ENCODE measurements around the gene PLCE1.
"Not testable (repeated sequence)": the region's sequence is repeated elsewhere in the genome, so short reads cannot be mapped to it uniquely, and the experiment has no call there.

The PLCE1 gene

DNA sequence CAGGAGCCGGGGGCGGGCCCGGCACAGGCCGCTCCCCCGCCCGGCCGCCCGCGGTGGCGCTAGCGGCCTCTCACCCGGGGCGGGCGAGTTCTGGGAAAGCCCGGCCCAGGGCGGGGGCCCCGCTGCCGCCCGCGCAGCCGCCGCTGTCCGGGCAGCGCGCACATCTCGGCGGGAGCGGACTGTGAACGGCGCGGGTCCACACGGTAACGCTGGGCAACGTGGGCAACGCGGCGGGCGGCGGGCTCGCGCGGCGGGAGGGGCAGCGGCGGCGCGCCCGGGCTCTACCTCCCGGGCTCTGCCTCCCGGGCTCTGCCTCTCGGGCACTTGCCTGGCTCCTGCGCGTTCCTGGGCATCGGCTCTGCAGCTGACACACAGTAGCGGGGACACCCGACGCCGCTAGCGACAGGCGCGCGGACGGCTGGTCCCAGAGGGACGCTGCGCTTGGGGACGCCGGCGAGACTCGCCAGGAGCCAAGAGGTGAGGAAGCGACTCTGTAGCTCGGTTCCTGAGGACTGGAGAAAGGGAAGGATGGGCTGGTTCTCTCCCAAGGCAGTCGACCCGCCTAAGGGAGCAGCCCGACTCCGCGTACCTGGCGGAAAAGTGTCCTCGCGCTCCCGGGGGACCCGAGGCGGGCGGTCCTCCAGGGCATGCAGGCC, at the start of gene PLCE1:
Gene PLCE1, plus strand, starts transcription at position 150 of the 656 bp plus-strand sequence. CDS start 37,116 bp downstream, outside the sequence.
- DNase-seq, result no peak

DNA sequence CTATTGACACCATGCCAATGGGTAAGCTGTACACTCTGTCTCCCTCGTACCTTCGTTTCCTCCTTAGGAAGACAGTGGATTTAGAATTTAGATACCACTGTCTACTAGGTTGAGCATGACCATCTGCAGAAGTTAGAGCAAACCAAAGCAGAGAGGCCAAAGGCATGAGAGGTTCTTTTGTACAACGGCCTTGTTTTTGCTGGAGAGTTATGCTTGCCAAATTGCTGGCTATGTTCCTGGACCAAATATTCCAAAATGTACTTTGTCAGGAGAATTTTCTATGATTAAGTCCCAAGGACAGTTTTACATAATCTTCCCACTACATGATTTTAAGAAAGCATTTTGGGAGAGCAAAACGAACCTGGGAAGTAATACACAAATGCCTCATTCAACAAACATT, 47.9 kb upstream of the PLCE1 start:
- DNase-seq, result no peak

DNA sequence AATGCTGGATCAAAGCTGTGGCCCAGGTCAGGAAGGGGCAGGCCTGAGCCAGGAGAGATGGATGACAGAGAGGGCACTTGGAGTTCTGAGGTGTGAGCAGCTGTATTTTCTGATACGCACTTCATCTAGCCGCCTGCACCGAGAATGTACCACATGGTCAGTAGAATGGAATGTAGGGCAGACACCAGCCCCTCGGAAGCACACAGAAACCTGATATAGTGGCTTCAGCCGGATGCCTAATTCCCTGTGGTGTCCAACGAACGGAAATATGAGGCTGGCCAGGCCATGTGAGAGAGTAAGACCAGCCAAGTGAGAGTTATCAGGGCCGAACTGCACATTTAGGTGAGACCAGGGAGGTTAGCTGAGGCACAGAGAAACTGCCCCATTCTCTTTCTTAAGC, 46.7 kb upstream of the PLCE1 start:
- DNase-seq, result no peak

DNA sequence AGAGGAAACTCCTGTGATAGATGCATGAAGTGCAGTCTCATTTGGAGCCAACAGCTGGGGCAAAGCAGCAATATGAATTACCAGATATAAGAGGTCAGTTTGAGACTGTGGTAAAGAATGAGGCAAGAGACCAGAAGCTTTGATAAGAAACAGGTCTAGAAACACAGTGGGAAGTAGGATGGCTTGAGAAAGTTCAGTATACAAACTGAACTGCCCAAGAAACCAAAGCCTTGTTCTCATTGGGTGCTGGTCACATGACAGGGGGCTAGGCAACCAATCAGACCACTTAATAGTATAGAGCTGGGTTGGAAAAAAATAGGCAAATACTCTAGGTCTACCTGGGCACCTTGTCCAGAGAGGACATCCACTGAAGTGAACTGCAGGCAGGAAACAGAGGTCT, 46.2 kb upstream of the PLCE1 start:
- no peak for DNase-seq

DNA sequence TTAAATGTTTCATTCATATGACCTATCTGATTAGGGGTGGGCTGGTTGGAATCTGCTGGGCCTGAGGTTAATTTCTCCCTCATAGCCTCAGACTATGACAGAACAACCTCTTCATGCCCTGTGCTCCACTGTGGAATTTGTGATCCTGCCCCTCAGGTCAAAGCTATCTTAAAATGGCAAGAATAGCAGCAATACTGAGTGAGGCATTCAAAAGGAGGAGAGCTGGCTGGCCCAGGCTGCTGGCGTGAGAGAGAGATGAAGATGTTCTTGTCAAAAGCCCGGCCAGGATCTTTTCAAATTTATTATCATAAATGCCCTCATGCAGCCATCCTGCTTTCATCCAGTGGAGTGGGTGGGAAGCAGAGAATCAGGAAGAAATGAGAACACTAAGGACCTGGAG, 41.8 kb upstream of the PLCE1 start:
- DNase-seq, result no peak

DNA sequence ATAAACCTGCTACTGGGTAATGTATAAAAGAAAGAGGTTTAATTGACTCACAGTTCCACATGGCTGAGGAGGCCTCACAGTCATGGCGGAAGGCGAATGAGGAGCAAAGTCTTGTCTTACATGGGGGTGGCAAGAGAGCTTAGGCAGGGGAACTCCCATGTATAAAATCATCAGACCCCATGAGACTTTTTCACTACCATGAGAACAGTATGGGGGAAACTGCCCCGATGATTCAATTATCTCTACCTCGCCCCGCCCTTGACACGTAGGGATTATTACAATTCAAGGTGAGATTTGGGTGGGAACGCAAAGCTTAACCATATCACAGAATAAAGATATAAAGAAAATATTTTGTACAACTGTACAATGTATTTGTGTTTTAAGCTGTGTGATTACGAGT, 39.4 kb upstream of the PLCE1 start:
- DNase-seq, result no peak

DNA sequence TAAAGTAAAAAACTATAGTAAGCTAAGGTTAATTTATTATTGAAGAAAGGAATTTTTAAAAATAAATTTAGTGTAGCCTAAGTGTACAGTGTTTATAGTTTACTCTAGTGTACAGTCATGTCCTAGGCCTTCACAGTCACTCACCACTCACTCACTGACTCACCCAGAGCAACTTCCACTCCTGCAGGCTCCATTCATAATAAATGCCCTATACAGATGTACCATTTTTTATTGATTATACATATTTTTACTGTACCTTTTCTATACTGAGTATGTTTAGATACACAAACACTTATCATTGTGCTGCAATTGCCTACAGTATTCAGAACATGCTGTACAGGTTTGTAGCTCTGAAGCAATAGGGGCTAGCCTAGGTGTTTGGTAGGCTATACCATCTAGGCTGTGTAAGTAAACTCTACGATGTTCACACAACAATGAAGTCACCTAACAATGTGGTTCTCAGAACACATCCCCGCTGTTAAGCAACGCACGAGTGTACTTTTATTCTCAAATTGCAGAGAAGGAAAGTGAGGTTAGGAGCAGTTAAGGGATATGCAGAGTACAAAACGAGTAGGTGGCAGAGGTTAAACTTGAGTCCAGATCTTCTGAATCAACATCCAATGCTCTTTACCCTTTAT, 38.9 kb upstream of the PLCE1 start:
- DNase-seq, result no peak

DNA sequence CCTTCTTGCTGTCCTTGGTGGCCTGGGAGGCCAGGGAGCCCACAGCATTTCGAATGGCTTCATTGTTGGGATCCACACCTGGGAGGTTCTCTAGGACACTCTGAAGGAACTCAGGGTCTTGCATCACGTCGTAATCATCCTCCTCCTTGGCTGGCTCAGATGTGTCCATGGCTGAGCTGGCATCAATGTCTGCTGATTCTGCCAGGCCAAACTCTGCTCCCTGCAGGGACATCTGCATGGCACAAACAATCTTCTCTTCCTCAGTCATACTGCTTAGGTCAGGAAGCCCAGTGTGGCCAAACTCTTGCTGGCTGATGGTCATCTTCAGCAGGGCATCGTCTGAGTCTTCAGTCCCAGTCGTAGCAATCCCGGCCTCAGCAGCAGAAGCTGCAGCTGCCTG, 34.9 kb upstream of the PLCE1 start:
- DNase-seq, result no peak

DNA sequence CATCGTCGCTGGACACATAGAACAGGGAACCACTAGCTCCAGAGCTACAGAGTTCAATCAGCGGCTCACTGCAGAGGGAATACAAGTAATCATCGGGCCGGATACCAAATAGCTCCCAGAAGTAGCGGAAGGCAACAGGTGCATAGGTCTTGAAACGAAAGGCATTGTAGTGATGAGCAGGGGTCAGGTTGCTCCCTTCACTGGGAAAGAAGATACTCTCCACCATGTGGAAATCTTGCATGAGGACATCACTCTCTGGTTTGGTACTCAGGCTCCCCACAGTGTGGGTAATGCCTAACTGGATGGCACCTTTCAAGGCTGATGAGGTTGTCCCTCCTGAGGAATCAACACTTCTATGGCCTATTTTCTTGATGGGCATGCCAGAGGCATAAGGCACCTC, 32.7 kb upstream of the PLCE1 start:
- DNase-seq, result not testable (repeated sequence)

DNA sequence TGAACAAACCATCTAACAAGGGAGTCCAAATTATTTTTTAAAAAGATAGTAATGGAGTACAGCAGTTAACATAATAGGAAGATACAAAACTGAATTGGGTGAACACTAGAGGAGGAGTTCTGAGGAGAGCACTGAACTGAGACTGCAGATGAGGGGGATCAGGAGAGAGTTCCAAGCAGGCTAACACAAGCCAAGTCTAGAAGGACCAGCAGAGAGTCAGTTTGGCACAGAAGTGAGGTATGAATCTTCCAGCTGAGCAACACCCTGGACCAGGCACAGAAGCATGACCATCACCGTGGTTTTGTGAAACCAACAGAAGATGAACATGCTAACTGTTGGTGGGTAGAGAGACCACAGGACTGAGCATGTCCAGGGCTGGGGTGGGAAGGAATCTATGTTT, 30.8 kb upstream of the PLCE1 start:
- no peak for DNase-seq

DNA sequence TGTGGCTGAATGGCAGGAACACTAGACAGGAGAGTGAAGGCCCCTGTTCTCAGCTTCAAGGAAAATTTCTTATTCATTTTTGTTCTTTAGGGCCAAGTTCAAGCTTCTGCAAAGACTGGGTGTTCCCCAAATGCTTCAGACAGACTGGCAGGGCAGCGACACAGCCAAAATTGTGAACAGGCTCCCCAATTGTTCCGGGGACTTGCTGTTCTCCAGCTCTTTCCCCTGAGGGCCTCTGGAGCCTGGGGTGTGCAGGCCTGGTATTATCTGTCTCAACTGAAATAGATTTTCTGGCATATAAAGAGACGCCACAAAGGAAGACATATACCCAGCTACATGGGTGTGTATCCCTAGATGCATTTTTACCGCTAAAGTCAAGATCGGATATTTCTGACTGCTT, 30.3 kb upstream of the PLCE1 start:
- DNase-seq, result no peak

DNA sequence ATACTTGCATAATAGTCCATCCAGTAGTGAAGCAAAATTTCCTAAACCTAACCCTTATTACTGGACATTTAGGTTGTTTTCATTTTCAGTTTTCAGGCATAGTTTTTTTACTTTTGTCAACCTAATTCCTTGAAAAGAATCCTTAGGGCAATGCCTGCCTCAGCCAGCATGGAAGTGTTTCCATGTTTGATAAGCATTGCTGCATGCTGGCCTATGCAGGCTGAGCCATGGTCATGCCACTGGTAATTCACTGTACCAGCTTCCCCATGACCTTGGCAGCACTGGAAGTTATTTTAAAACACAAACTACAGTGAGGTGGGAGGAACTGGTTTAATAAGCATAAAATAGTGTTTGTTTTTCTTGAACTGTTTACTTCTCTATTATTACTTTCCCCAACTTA, 27.8 kb upstream of the PLCE1 start:
- DNase-seq, result no peak

DNA sequence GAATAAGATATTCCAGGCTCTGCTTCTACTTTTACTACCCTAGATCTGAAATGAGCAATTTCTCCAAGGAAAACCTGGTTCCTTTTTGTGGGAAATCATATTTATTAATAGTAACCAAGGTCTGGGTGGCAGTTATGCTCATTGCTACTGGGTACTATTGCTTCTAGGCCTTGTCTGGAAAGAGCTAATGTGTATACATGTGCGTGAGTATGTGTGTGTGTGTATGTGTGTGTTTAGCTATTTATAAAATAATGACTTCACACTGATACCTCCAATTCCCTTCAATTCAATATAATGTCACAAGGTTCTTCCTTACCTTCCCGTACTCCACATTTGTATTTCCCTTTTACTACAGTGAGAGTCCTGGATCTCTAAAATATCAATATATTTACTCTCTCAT, 26.0 kb upstream of the PLCE1 start:
- no peak for DNase-seq

DNA sequence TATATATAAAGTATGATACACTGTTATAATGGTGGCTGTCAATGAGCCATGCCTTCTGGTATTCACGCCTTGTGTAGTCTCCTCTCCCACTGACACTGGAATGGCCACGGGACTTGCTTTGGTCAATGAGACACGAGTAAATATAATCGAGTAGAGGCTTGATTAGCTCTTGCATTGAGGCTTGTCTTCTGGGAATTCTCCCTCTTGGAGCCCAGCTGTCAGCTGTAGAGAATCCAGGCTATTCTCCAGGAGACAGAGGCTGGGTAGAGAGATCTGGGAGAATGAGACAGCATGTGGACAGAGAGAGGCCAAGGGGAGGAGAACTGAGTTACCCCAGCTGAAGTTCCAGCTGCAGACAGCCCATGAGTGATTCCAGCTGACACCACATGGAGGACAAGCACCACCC, 25.2 kb upstream of the PLCE1 start:
- DNase-seq, result no peak

DNA sequence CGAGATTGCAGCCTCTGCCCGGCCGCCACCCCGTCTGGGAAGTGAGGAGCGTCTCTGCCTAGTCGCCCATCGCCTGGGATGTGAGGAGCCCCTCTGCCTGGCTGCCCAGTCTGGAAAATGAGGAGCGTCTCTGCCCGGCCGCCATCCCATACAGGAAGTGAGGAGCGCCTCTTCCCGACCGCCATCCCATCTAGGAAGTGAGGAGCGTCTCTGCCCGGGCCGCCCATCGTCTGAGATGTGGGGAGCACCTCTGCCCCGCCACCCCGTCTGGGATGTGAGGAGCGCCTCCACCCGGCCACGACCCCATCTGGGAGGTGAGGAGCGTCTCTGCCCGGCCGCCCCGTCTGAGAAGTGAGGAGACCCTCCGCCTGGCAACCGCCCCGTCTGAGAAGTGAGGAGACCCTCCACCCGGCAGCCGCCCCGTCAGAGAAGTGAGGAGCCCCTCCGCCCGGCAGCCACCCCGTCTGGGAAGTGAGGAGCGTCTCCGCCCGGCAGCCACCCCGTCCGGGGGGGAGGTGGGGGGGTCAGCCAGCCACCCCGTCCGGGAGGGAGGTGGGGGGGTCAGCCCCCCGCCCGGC, 23.2 kb upstream of the PLCE1 start:
- not testable (repeated sequence) for DNase-seq

DNA sequence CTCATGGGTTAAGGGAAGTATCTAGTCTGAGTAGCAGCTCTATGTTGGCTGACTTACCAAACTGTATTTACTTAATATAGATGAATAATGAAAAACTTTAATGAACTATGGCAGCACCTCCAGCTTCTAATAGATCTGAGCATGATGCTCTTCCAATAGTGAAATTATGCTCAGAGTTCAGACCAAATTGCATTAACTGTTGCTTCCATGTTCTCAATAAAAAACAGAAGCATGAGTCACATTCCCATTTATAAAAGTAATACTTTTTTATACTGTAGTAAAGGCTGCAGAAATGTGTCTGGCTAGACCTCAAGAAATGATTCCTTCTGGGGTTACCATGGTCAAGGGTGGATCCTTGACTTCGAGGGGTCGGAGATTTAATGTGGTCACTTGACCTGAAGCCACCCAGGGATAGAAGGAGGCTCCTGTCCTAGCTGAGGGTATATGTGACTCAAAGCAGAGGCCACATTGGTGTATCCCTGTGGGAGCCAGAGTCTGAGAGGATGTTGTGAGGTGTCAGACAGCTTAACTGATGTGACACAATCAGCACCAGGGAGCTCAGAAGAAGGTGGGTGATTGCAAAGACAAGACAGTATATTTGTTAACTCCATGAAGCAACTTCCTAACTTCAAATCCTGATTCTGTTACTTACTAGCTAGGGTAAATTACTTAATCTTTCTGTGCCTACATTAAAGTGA, 19.8 kb upstream of the PLCE1 start:
- no peak for DNase-seq

DNA sequence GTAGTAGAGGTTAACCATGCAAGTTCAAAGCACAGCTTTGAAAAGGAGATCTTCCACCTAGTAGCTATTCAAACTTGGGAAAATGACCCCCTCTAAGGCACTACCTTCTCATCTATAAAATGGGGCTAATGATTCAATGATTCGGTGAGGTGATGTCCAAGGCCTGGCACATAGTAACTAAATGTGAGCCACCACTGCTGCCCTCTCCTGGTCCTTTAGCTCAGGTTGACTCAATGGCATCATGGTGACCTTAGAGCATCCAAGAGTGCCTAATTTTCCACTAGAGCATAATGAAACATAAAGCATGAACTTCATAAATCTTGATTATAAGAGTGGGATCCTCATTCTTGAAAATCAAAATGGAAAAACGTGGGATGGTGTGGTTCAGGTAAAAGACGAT, 16.3 kb upstream of the PLCE1 start:
- no peak for DNase-seq

DNA sequence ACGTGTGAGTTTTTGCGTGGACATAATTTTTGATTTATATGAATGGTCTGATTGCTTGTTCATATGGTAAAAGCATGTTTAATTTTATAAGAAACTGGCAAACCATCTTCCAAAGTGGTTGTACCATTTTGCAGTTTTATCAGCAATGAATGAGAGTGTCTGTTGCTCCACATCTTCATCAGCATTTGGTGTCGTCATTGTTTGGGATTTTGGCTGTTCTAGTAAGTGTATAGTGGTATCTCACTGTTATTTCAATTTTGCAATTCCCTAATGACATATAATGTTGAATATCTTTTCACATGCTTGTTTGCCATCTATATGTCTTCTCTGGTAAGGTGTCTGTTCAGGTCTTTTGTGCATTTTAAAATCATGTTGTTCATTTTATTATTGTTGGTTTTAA, 13.2 kb upstream of the PLCE1 start:
- no peak for DNase-seq

DNA sequence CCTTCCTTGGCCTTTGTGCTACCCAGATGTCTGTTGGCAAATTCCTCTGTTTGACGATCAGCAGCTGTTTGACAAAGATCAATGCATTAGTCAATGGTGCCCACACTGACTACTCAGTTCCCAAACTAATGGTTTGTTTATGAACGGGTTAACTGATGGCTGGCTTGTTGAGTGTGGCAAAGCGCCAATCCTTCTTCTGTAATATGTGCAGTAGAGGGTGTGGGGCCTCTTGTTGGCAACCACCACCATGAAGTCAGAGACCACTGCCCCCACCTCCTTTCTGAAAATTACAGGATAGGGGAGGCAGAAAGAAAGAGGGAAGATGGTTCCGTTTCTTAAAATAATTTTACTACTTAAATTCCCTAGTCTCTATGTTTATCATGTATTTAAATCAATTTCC, 2.6 kb upstream of the PLCE1 start:
- DNase-seq, result no peak

DNA sequence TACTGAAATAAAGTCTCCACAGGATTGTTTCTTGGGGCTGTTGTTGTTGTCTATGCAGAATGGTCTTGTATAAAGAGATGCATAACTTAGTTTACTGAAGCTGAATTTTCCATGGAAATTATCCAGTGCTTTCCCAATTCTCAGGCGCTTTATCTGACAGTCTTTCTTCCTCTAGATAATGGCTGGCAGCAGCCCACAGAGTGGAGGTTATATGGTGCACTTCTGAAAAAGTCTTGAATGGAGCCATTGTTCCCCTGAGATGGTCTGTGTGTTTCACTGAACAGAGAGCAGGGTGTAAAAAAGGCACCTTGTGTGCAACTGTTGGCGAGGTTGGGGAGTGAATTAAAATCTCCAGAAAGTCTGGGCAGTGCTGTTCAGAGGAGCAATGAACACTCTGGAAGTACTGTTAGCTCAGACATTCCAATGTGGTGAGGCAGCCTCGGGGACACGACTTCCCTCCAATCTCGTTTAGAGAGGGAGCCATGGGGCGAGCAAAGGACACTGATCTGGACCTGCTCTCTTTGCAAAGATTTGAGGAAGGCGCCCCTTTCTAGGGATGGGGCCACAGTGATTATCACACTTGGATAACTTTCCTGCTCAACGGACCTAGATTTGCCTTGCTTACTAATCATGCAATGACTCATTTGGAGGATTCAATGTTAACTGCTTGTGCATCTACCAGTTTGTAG, 2.0 kb upstream of the PLCE1 start:
- no peak for DNase-seq

DNA sequence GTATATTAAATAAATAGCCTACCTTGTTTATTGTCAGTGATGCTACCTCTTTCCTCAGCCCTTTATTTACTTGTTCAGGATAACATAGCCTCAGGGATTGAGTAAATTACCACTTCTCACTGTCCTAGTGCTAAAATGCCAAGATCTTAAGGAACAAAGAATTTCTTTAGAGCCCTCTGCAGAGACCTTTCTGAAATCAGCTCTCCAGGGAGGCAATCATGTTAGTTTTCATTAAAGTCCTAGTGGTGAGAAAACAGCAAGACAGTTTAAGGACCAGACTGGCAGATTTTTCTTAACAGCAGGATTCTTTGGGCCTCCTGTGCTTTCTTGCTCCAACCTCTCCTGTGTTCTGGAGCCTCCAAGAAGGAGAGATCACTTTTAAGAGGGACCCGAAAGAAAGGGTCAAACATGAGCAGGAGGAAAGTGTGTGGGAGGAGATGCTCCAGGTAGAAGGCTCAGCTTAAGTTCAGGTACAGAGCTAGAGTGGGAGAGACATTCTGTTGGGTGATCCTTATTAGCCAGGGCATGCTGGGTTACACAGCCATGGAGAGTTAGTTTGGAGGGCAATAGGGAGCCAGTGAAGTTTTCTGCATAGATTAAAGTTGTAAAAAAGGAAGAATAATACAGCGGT, 1.2 kb upstream of the PLCE1 start:
- no peak for DNase-seq

DNA sequence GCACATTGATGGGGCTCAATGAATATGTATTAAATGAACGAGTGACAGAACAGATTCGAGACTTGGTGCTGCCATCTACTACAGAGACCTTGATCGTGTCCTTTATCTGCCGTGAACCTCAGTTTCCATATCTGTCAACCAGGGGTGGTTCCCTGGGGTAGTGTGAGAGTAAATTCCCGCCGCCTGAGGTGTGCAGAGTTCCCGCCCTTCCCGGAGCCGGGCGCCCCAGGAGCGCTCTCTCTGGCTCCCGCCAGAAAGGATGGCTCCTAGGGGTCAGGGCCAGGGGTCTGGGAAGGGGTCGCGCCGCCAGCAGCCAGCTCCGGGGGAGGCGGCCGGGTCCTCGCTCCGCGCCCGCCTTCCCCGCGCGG, 333 bp upstream of the PLCE1 start:
- no peak for DNase-seq

DNA sequence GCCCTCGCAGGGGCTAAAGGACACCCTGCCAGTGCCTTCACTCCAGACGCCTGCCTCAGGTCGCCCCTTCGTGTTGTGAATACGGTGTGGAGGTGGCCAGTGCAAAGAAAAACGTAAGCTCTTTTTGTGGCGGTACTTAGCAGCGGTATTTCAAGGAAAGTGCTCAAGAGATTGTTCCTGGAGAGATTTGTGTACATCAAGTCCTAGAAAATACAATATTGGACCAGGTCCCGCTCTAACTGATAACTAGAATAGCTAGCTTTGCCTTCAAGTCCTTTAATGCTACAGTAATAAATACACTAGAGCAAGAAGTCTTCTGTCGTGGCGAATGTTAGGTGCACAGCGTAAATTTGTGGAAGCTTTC, 689 bp downstream of the PLCE1 start:
- DNase-seq, result no peak
